Gastrocnemius medialis (tissue), 4 donors: ENCODE results near the gene UGT2B17. TPM values are rescaled to one million over a fixed set of nuclear protein-coding genes. Genes with fewer than 3 reads are reported as not detected.
"Not testable (repeated sequence)": the region's sequence is repeated elsewhere in the genome, so short reads cannot be mapped to it uniquely, and the experiment has no call there.

Experiments
- ATAC-seq, 2 donors: fragments of 150-250 bp; one replicate each; pipeline ENCODE4 v1.9.1; 2016
- DNase-seq, 2 donors: peaks; one replicate each; pipeline ENCODE4 v3.0.0-alpha.2; 2019
- H3K27ac ChIP-seq, 4 donors: fragments of 200-600 bp; sonication (generic); 1 replicate in 1 of 4; 2 replicates in 3 of 4; pipeline ENCODE4 v1.5.1; 2016 to 2018; ENCODE audit warnings: mild to moderate bottlenecking in 2 of 4, moderate library complexity in 1 of 4
- H3K27me3 ChIP-seq, 3 donors: fragments of 200-600 bp; sonication (generic) in 2 of 3; 1 replicate in 1 of 3; 2 replicates in 2 of 3; pipeline versions ENCODE4 v1.5.1 to v1.6.0; 2016 to 2019; ENCODE audit warnings: mild to moderate bottlenecking in 1 of 3, moderate library complexity in 1 of 3
- H3K36me3 ChIP-seq, 2 donors: fragments of 200-600 bp; sonication (generic) in 1 of 2; one replicate each; pipeline ENCODE4 v1.5.1; 2017 to 2018
- H3K4me1 ChIP-seq, 2 donors: fragments of 200-600 bp; sonication (generic) in 1 of 2; one replicate each; pipeline ENCODE4 v1.5.1; 2016 to 2017; ENCODE audit warnings: mild to moderate bottlenecking in 2 of 2
- H3K4me3 ChIP-seq, 4 donors: fragments of 200-600 bp; sonication (generic) in 3 of 4; 1 replicate in 1 of 4; 2 replicates in 3 of 4; pipeline ENCODE4 v1.5.1; 2016 to 2019; ENCODE audit warnings: mild to moderate bottlenecking in 2 of 4
- H3K9me3 ChIP-seq, 3 donors: fragments of 200-600 bp; sonication (generic) in 2 of 3; 1 replicate in 1 of 3; 2 replicates in 2 of 3; pipeline ENCODE4 v1.5.1; 2016 to 2019
- POLR2A ChIP-seq, 2 donors: fragments of 450-650 bp; IDR thresholded peaks; one replicate each; pipeline ENCODE4 v1.6.1; 2017; ENCODE audit warnings: antibody characterized with exemption in 2 of 2, mild to moderate bottlenecking in 2 of 2, moderate library complexity in 2 of 2
- in situ Hi-C, 4 donors: fragments of 200-750 bp; cut with MboI; loops; one replicate each; pipeline versions ENCODE4 v1.15.0 to v1.8.0; 2017; ENCODE audit warnings: low sequenced_read_pairs in 4 of 4
- intact Hi-C: fragments of 100-400 bp; cut with DNase I; formaldehyde crosslinking; loops from one replicate; pipeline ENCODE4 v1.15.1; 2023; ENCODE audit warnings: low total_unique reads
- total RNA-seq, 4 donors: library from RNA; depleted of rRNA; stranded (reverse); fragments of >200 nt; gene quantifications; one replicate each; pipeline versions ENCODE4 v1.1.0 to v1.2.3, GENCODE V29; 2016
- TF ChIP-seq, protein P1 (sequence below), 5 experiments: fragments of 450-650 bp in 3 of 5; fragments of 200-600 bp in 2 of 5; sonication (generic) in 2 of 5; IDR thresholded peaks in 4 of 5; conservative IDR thresholded peaks in 1 of 5; 1 replicate in 4 of 5; 2 replicates in 1 of 5; pipeline ENCODE4 v1.5.1; 2016 to 2019; ENCODE audit warnings: antibody characterized with exemption in 5 of 5, mild to moderate bottlenecking in 3 of 5, moderate library complexity in 3 of 5

The UGT2B17 gene
- total RNA-seq, 4 donors from 2014 or later = 1.9 TPM; not detected in 3

DNA sequence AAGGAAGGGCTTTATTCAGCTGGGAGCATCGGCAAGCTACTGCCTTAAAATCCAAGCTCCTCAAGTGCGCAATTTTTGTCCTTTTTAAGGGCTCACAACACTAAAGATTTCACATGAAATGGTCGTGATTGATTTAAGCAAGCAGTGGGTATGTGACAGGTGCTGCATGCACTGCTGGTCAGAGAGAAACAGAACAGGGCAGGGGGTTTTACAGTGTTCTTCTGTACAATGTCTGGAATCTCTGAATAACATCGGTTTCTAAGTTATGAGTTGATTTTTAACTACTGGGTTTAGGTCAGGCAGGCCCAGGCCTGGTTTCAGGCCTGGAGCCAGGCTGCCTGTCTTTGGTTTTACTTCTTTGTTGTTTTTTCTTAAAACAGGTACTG lies 6.0 kb downstream of the UGT2B17 start:
- intact Hi-C loops (no loop called here), in situ Hi-C loops (no loop called here)
- Histone ChIP-seq H3K27ac (no peak overlapping the region), H3K36me3 (no peaks in the 10 kb centered on the region), H3K4me3 (no peak overlapping the region), H3K9me3 (no peaks in the 10 kb centered on the region), H3K4me1 (no peaks in the 10 kb centered on the region), H3K27me3 (no peaks in the 10 kb centered on the region)
- DNase-seq (no peak), ATAC-seq (no peak)
- no peak for TF ChIP-seq POLR2A (IDR thresholded peaks at IDR 0.05)
- TF ChIP-seq, protein P1, sequence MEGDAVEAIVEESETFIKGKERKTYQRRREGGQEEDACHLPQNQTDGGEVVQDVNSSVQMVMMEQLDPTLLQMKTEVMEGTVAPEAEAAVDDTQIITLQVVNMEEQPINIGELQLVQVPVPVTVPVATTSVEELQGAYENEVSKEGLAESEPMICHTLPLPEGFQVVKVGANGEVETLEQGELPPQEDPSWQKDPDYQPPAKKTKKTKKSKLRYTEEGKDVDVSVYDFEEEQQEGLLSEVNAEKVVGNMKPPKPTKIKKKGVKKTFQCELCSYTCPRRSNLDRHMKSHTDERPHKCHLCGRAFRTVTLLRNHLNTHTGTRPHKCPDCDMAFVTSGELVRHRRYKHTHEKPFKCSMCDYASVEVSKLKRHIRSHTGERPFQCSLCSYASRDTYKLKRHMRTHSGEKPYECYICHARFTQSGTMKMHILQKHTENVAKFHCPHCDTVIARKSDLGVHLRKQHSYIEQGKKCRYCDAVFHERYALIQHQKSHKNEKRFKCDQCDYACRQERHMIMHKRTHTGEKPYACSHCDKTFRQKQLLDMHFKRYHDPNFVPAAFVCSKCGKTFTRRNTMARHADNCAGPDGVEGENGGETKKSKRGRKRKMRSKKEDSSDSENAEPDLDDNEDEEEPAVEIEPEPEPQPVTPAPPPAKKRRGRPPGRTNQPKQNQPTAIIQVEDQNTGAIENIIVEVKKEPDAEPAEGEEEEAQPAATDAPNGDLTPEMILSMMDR (IDR thresholded peaks at IDR 0.05 in 4 of 5, conservative IDR thresholded peaks at IDR 0.05 in 1 of 5) = no peak

DNA sequence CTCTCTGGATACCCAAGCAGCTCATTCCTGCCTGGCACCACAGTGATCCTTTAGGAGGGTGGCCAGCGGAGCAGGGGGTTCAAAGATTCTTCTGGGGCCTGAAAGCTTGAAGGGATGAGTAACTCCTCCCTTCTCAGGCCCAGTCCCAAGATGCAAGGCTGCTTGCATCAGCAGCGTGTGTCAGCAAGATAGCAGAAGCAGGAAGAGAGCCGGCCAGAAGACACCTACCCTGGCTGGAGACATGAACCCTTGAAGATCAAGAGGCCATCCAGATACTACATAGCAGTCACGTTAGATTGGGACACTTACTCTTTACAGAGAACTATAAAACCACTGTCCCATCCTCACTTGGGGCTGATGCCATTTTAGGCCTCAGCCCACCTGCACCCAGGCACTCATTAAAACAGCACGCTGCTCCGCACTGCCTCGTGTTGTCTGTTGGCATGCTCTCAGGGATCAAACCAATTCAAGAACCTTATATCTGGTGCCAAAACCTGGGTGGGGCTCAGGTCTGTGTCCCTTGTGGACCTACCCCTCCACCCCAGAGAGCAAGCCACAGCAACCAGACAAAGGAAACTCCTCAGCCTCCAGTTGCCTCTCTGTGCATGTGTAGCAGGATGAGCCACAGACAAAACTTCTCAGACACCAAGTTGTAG lies 6.5 kb downstream of the UGT2B17 start:
- DNase-seq (no peak), ATAC-seq (no peak)
- no peaks in the 10 kb centered on the region for H3K27me3 ChIP-seq
- intact Hi-C loops = no loop called here
- TF ChIP-seq POLR2A (IDR thresholded peaks at IDR 0.05) = no peak
- TF ChIP-seq, protein P1 (IDR thresholded peaks at IDR 0.05 in 4 of 5, conservative IDR thresholded peaks at IDR 0.05 in 1 of 5) = no peak
- no peak overlapping the region for H3K27ac ChIP-seq
- H3K4me1 ChIP-seq = no peaks in the 10 kb centered on the region
- no peak overlapping the region for H3K4me3 ChIP-seq
- H3K36me3 ChIP-seq = no peaks in the 10 kb centered on the region
- in situ Hi-C loops = no loop called here
- no peaks in the 10 kb centered on the region for H3K9me3 ChIP-seq

DNA sequence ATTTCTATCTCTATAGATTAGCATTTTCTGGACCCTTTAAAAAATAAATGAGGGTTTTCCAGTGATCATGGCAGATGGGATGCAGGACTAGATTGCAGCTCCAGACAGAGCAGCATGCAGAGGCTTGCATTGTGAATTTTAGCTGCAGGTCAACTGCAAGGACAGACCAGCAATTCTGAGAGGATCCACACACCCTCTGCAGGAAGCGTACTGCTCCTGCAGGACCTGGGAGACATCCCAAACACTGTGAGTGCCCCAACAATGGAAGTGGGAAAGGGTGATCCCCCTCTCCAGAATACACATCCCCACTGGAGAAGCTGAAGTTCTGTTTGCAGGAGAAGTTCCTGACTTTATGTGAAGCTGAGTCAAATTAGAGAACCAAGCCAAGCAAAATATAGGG lies 7.1 kb downstream of the UGT2B17 start:
- H3K4me3 ChIP-seq, H3K27me3 ChIP-seq, H3K9me3 ChIP-seq, H3K27ac ChIP-seq, H3K36me3 ChIP-seq, ATAC-seq, DNase-seq, intact Hi-C loops, H3K4me1 ChIP-seq, in situ Hi-C loops: not testable (repeated sequence)

DNA sequence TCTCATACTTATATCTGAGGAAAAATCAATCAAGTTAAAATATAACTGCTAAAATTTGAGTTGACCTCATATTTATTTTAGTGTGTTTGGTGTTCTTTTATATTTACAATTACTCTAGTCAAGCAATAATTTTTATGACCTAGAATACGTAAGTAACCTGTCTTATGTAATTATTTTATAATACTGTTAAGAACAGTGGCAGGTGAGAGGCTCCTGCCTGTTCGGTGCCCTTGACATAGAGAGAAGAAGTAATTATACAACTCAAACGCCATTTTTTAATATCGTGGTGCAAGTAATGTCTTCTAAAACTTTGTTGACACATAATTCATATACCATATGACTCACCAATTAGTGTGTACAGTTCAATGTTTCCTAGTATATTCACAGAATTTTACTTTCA lies 7.6 kb downstream of the UGT2B17 start:
- H3K27ac ChIP-seq, ATAC-seq, H3K4me3 ChIP-seq, intact Hi-C loops, H3K36me3 ChIP-seq, H3K4me1 ChIP-seq, in situ Hi-C loops, H3K9me3 ChIP-seq, H3K27me3 ChIP-seq, DNase-seq: not testable (repeated sequence)

DNA sequence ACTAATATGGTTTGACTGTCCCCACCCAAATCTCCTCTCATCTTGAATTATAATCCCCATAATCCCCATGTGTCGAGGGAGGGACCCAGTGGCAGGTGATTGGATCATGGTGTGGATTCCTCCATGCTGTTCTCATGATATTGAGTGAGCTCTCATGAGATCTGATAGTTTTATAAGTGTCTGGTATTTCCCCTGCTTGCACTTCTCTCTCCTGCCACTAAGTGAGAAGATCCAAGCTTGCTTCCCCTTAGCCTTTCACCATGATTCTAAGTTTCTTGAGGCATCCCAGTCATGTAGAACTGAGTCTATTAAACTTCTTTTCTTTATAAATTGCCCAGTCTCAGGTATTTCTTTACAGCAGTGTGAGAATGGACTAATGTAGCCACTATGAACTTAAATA lies 9.8 kb downstream of the UGT2B17 start:
- H3K4me3 ChIP-seq, ATAC-seq, H3K9me3 ChIP-seq, DNase-seq, H3K4me1 ChIP-seq, H3K27me3 ChIP-seq, H3K36me3 ChIP-seq, intact Hi-C loops, H3K27ac ChIP-seq, in situ Hi-C loops: not testable (repeated sequence)

DNA sequence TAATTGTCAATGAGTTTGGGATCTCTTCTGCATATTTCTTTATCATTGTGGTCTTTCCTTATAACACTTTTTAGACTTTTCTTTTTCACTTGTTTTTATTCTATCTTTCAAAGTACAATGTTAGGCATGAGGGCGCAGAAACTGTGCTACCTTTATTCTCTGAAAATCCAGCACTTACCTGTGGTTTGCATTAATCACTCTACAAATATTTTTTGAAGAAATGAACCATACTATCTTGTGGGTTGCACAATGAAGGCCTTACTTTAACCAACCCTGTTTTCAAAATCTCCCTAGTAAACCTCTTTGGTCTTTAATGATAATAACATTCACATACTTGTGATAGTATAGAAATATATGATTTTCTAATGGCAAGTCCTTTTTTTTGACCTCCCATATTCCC lies 11.0 kb downstream of the UGT2B17 start:
- DNase-seq, ATAC-seq, H3K27me3 ChIP-seq, H3K36me3 ChIP-seq, intact Hi-C loops, in situ Hi-C loops, H3K4me3 ChIP-seq, H3K27ac ChIP-seq, H3K9me3 ChIP-seq, H3K4me1 ChIP-seq: not testable (repeated sequence)

DNA sequence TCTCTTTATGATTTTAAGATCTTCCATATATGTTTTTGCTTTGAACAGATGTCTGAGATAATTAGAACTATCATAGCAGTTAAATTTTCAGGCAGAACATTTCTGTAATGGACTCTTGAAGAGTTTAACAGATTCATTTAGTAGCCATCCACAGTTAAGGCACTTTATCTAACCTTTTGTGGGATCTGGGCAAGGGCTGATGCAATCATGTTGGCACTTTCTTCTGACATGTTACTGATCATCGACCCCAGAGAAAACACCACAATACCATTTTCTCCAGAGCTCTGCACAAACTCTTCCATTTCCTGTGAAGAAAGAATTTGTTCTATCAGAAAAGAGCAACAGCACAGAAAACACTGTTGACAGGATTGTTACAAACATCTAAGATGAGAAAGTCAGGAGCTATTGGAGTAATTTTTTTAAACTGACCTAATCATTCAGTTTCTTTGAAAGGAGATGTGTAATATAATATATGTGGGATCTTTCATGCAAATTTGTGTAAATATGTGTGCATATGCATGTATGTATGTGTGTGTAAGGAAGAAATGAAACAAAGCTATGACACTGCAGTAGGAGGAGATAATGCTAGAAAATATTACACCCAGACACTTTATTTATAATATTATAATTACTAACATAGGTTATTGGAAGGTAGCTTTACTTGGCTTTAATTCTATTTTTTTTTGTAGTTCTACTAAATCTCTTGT lies 15.6 kb downstream of the UGT2B17 start:
- H3K4me1 ChIP-seq, H3K36me3 ChIP-seq, H3K27ac ChIP-seq, in situ Hi-C loops, H3K9me3 ChIP-seq, DNase-seq, H3K27me3 ChIP-seq, H3K4me3 ChIP-seq, ATAC-seq, intact Hi-C loops: not testable (repeated sequence)

DNA sequence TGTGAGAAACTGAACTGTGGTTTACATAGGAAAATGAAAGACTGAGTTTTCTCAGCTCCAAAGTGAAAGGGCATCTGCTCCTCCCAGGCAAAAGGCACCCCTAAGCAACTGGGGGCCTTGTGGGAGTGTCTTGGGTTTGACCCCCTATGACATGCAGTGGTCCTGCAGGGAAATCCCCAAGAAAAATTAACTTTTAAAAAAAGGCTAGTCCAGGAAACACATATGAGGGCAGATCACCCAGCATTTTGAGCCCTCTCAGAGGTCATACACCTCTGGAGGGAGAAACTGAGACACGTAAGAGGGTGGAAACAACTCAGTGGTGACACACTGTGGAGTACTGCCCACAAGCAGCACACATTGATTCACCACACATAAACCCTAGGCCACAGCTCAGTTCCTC lies 22.3 kb downstream of the UGT2B17 start:
- in situ Hi-C loops, H3K27ac ChIP-seq, H3K9me3 ChIP-seq, intact Hi-C loops, ATAC-seq, H3K27me3 ChIP-seq, H3K4me3 ChIP-seq, DNase-seq, H3K36me3 ChIP-seq, H3K4me1 ChIP-seq: not testable (repeated sequence)

DNA sequence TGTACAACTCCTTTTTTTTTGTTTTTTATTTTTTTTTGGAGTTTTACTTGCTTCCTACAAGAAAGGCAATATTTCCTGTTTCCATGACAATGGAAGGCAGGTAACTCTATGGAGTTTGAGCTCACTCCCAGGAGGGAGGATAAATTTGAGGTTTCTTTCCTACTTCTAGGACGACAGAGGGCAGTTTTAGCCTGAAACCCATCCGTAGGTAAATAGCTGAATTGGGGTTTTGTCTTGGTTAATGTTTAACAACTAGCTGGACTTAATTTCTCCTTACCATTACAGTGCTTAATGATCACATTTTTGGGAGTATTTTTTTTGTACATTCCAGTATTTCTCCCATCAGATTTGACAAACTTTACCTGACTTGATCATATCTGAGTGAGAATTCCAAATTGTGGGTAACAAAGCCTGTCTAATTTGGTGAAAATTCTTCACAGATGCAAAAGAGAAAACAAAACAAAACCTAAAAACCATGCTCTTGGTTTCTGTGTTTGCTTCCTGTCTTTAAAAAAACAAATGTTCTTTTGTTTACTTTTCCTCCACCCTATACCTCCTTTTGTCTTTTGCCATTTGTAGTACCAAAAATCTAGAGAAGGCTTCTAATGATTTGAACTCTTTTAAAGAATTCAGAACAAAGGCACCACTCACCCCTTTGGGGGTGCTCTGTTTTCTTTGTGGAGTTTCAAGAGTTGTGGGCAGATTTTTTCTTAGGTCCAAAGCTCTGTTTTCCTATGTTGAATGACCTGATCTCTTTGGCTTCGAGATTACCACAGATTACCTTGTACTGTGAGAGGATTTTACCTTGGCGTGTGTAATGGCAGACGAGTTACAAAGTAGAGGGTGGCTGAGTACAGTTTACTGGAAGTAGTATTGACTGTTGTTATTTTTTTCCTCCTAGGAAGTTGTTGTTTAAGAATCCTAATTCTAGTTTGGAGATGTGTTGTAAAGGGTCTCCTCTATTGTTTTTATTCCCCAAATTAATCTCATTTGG lies 23.0 kb downstream of the UGT2B17 start:
- H3K27me3 ChIP-seq, H3K9me3 ChIP-seq, H3K4me3 ChIP-seq, H3K36me3 ChIP-seq, DNase-seq, in situ Hi-C loops, H3K27ac ChIP-seq, intact Hi-C loops, H3K4me1 ChIP-seq, ATAC-seq: not testable (repeated sequence)
